Putamen (tissue), 1 donor: ENCODE data around the gene FERMT3.
A peak's percentile ranks its signal among the peaks of the same experiment; 100 is the strongest.
"Not testable (repeated sequence)": the region's sequence is repeated elsewhere in the genome, so short reads cannot be mapped to it uniquely, and the experiment has no call there.

ENCODE experiments used
- DNase-seq: peaks from one replicate; pipeline ENCODE4 v3.0.0-alpha.2; 2016; ENCODE audit warnings: low spot score

The FERMT3 gene

GRCh38 chr11:64235437-64236161 is 29.1 kb downstream of the FERMT3 start:
- DNase-seq = no peak

- DNase-seq = no peak
Measured at GRCh38 chr11:64237484-64237951, 31.0 kb downstream of the FERMT3 start.

- no peak for DNase-seq
Measured at GRCh38 chr11:64238076-64238475, 31.6 kb downstream of the FERMT3 start.

GRCh38 chr11:64238999-64239398 is 32.5 kb downstream of the FERMT3 start:
- DNase-seq = no peak

GRCh38 chr11:64239662-64240434 is 33.3 kb downstream of the FERMT3 start:
- no peak for DNase-seq

GRCh38 chr11:64240435-64241240 is 34.1 kb downstream of the FERMT3 start, which contains the start of gene FKBP2:
FKBP2 (plus strand) TSS chr11:64241095; CDS start chr11:64242388, 1,293 bp downstream.
- peak; percentile 97 for DNase-seq

- DNase-seq = peak; percentile 100
Measured at GRCh38 chr11:64241241-64241490, 34.6 kb downstream of the FERMT3 start.

GRCh38 chr11:64241491-64242374 is 35.2 kb downstream of the FERMT3 start:
- no peak for DNase-seq

- no peak for DNase-seq
Measured at GRCh38 chr11:64243236-64243854, 36.8 kb downstream of the FERMT3 start.

GRCh38 chr11:64244107-64244506 is 37.6 kb downstream of the FERMT3 start:
- DNase-seq = no peak

- no peak for DNase-seq
Measured at GRCh38 chr11:64244966-64245365, 38.4 kb downstream of the FERMT3 start.

- DNase-seq = no peak
Measured at GRCh38 chr11:64245401-64245796, 38.9 kb downstream of the FERMT3 start.

- DNase-seq = no peak
Measured at GRCh38 chr11:64245797-64246620, 39.5 kb downstream of the FERMT3 start.

GRCh38 chr11:64246621-64246870 is 40.0 kb downstream of the FERMT3 start:
- DNase-seq = not testable (repeated sequence)

- DNase-seq = peak; percentile 75
Measured at GRCh38 chr11:64246871-64247728, 40.6 kb downstream of the FERMT3 start, which contains the start of gene PPP1R14B. PPP1R14B (minus strand) TSS chr11:64246943; CDS start chr11:64246673, 270 bp downstream.

- no peak for DNase-seq
Measured at GRCh38 chr11:64247729-64248531, 41.4 kb downstream of the FERMT3 start.

- no peak for DNase-seq
Measured at GRCh38 chr11:64248578-64248977, 42.1 kb downstream of the FERMT3 start.

- no peak for DNase-seq
Measured at GRCh38 chr11:64249038-64249437, 42.5 kb downstream of the FERMT3 start.
